Astrocyte of the spinal cord (primary cell): ENCODE data around the gene GGN.

Source experiments
- DNase-seq: peaks from one replicate; pipeline ENCODE4 v3.0.0; 2011; ENCODE audit warnings: low read depth, low spot score
- H3K4me3 ChIP-seq: 2 replicates; pipeline ENCODE4 v1.5.1; 2011; ENCODE audit warnings: low read depth, mild to moderate bottlenecking, low read length, moderate library complexity
- in situ Hi-C: cut with HindIII; loops from 2 replicates; pipeline ENCODE4 v1.10.0; 2017; ENCODE audit warnings: low sequenced_read_pairs
- TF ChIP-seq, protein P1 (sequence below): IDR thresholded peaks from 2 replicates; pipeline ENCODE4 v1.5.1; 2012; ENCODE audit warnings: low read depth, mild to moderate bottlenecking, low read length, inconsistent platforms

Gene GGN

DNA sequence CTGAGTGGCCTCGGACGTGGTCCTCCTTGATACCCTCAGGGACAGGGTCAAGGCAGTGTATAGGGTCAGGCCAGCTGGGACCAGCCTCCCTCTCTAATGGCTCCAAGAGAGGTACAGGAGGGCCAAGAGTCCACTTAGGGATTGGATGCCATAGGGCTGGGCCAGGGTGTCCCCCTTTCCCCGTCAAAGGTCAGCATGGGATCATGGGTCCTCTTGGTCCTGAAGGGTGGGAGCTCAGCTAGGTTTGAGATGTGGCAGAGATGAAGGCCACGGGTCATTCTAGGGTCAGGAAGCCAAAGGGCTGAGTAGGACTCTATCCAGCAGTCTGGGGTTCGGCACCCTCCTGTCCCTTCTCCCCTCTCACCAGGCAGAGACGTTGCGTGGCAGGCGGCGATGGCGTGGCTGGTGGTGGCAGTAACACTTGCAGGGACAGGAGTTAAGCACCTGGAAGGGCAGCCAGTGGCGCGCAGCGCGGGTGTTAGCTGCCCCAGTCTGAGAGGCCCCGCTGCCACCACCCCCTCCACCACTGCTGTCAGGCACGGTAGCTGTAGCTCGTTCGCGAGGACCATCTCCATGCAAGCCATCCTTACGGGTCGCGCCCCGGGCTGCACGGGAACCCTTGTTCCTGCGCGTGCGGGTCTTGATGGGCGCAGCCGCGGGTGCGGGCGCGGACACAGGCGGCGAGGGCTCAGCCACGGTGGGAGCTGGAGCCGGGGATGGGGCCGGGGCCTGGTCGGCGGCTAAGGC is 2.6 kb downstream of the GGN start:
- DNase-seq: no peak
- TF ChIP-seq, protein P1, sequence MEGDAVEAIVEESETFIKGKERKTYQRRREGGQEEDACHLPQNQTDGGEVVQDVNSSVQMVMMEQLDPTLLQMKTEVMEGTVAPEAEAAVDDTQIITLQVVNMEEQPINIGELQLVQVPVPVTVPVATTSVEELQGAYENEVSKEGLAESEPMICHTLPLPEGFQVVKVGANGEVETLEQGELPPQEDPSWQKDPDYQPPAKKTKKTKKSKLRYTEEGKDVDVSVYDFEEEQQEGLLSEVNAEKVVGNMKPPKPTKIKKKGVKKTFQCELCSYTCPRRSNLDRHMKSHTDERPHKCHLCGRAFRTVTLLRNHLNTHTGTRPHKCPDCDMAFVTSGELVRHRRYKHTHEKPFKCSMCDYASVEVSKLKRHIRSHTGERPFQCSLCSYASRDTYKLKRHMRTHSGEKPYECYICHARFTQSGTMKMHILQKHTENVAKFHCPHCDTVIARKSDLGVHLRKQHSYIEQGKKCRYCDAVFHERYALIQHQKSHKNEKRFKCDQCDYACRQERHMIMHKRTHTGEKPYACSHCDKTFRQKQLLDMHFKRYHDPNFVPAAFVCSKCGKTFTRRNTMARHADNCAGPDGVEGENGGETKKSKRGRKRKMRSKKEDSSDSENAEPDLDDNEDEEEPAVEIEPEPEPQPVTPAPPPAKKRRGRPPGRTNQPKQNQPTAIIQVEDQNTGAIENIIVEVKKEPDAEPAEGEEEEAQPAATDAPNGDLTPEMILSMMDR: no peak
- no peak overlapping the region for H3K4me3 ChIP-seq
- in situ Hi-C loops: no loop called here

DNA sequence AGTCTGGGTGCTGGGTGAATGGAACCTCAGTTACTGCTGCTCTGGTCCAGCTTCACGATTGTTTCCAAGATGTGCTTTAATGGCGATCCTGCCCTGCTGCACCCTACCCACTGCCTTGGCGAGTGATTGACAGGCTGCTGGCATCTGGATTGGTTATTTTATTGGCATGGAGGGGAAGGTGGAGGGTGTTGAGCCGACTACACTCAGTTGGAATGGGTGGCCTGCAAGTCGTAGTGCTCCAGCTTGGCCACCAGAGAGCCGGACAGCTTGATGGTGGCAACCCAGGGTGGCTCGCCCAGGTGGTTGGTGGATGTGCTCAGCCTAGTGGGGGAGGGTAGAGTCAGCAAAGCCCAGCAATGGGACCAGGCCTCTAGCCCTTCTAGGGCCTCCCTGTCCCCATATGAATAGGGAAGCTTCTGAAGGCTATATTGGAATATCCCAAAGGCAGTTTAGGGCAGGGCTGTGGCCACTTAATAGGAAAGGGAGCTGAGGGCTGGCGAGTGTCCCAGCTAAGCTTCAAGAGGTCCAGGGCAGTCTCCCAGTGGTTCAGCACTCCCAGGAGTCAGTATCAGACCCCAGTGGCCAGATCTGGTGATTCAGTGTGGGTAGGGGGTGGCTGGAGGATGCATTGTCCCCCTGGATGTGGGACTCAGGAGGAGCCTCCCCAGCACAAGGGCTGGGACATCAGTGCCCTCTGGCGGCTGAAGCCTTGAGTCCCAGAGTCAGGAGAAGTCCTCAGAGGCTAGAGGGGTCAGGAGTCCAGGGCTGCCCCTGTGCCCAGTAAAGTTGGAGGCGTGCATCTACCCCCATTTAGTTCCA is 3.4 kb downstream of the GGN start:
- TF ChIP-seq, protein P1: peak; percentile 59
- DNase-seq: peak; percentile 21
- in situ Hi-C loops: no loop called here
- no peak overlapping the region for H3K4me3 ChIP-seq

DNA sequence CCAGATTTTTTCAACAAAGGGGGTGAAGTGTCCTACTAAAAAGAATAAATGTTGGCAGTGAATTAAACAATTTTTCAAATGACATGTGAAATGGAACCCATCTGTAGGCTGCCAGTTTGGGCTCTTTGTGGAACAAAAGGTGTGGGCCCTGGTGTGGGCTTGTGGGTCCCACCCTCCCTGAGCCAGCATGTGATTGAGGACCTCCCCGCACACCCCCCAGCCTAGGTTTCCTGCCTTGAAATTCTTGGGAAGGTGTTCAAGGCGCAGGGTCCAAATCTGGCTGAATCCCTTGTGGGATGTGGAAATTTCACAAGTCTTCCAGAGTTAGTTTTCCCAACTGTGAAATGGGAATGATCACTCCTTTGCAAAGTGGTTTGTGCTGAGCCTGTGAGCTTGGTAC is 4.1 kb downstream of the GGN start:
- TF ChIP-seq, protein P1: no peak
- in situ Hi-C loops: no loop called here
- H3K4me3 ChIP-seq: no peak overlapping the region
- no peak for DNase-seq

DNA sequence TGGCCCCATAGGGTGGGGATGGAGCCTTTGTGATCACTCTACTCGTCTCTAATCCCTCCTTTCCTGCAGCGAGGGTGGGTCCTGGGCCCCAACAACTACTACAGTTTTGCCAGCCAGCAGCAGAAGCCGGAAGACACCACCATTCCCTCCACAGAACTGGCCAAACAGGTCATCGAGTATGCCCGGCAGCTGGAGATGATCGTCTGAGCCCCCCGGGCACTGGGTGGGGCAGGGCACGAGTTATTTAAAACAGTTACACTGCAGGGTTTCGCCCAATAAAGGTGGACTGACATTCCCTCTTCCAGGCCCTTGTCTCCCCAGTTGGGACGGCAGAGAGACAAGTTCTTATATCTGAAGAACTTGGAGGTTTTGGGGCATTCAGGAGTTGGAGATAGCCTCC is 4.7 kb downstream of the GGN start:
- in situ Hi-C loops: no loop called here

DNA sequence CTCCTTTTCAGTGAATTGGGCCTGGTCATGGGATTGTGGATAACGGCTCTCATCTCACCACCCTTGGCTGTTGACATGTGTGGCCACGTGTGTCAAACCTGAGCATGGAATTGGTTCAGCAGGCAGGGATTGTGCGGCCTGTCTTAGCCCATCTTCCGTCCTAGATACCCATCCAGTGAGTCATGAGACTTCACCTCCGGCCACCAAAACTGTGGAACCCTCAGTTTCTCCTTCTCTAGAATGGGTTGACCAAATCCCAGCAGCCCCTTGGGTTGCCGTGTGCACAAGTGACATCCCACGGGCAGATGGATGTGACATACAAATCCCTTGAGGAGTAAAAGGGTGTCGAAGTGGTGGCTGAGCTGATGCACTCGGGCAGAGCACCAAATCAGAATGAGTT is 6.7 kb downstream of the GGN start:
- H3K4me3 ChIP-seq: no peak overlapping the region
- in situ Hi-C loops: no loop called here
- DNase-seq: no peak
- TF ChIP-seq, protein P1: no peak

More for the DNA sequence above, 4.7 kb downstream of the GGN start:
- no peak overlapping the region for H3K4me3 ChIP-seq
- TF ChIP-seq, protein P1: no peak
- no peak for DNase-seq

DNA sequence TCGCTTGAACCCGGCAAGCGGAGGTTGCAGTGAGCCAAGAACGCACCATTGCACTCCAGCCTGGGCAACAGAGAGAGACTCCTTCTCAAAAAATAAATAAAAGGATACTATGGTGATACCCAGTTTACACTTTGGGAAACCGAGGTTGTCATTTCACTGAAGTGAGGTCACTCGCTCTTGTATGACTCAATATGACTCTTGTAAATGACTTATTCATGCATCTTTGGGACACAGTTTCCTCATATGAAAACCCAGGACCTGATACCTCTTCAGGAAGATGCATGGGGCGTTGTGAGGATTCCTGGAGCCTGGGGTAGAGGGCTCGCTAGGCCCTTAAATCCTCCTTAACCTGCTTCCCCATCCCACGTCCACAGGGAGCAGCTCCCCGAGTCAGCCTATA is 9.0 kb downstream of the GGN start:
- TF ChIP-seq, protein P1: no peak
- no peak for DNase-seq
- H3K4me3 ChIP-seq: no peak overlapping the region
- in situ Hi-C loops: no loop called here
